ENCODE results near the gene CD9.

- TF ChIP-seq REST (IDR thresholded peaks at IDR 0.05; ENCODE audit: low read depth, low read length): no peak
- TF ChIP-seq, protein P1, sequence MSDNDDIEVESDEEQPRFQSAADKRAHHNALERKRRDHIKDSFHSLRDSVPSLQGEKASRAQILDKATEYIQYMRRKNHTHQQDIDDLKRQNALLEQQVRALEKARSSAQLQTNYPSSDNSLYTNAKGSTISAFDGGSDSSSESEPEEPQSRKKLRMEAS (IDR thresholded peaks at IDR 0.05; ENCODE audit: low read depth): no peak
- TF ChIP-seq POLR2AphosphoS5 (IDR thresholded peaks at IDR 0.05; ENCODE audit: low read depth, low read length): no peak
- TF ChIP-seq, protein P2, sequence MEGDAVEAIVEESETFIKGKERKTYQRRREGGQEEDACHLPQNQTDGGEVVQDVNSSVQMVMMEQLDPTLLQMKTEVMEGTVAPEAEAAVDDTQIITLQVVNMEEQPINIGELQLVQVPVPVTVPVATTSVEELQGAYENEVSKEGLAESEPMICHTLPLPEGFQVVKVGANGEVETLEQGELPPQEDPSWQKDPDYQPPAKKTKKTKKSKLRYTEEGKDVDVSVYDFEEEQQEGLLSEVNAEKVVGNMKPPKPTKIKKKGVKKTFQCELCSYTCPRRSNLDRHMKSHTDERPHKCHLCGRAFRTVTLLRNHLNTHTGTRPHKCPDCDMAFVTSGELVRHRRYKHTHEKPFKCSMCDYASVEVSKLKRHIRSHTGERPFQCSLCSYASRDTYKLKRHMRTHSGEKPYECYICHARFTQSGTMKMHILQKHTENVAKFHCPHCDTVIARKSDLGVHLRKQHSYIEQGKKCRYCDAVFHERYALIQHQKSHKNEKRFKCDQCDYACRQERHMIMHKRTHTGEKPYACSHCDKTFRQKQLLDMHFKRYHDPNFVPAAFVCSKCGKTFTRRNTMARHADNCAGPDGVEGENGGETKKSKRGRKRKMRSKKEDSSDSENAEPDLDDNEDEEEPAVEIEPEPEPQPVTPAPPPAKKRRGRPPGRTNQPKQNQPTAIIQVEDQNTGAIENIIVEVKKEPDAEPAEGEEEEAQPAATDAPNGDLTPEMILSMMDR (IDR thresholded peaks at IDR 0.05): no peak
- no peak for TF ChIP-seq JUND (IDR thresholded peaks at IDR 0.05)
Observed at GRCh38 chr12:6277982-6278438, 77.8 kb downstream of the CD9 start.
